Stimulated activated CD8-positive, alpha-beta memory T cell treated with anti-CD3 and anti-CD28 coated beads, Interleukin-15, amount 100 ng/mL, for 4 hours (primary cell): ENCODE results near the gene HORMAD2.

Experiments
- DNase-seq, 2 donors: peaks; one replicate each; pipeline ENCODE4 v3.0.0-alpha.2; 2020; ENCODE audit warnings: low read depth in 2 of 2

The HORMAD2 gene

GRCh38 chr22:30226192-30226832 is 146.0 kb downstream of the HORMAD2 start:
- no peak for DNase-seq
